Measurements from ENCODE around the gene CSRP2. TPM values are rescaled to one million over a fixed set of nuclear protein-coding genes. Genes with fewer than 3 reads are reported as not detected.
A peak's percentile ranks its signal among the peaks of the same experiment; 100 is the strongest.

The CSRP2 gene
- polyA plus RNA-seq (50.2 to 76.5 TPM (median 74.9 TPM) in 3 replicates), polyA minus RNA-seq (14.1 to 29.1 TPM (median 28.9 TPM) in 3 replicates)
- 41.7 TPM for polyA plus RNA-seq (2011; ENCODE audit: low read depth)
- 52.2 and 74.0 TPM in 2 replicates for polyA plus RNA-seq (2011; cell fraction: cytosol; rRNA removed)
- polyA plus RNA-seq (2011; cell fraction: nucleus; rRNA removed): 51.8 and 58.8 TPM in 2 replicates
- 52.3 and 148 TPM in 2 replicates for polyA plus RNA-seq (2012; ENCODE audit: low replicate concordance)
- 18.0 TPM for polyA minus RNA-seq (2011; cell fraction: cytosol; rRNA and poly(A)+ RNA removed)
- polyA minus RNA-seq (2011; cell fraction: nucleus; rRNA and poly(A)+ RNA removed): 17.1 and 24.5 TPM in 2 replicates

- Histone ChIP-seq H3K79me2 (ENCODE audit: control insufficient read depth, insufficient read depth, low read length) (peaks cover 12% of the 10 kb centered on the region), H3K4me3 (ENCODE audit: control insufficient read depth in 2 of 3, extremely low read depth in 1 of 3, insufficient read depth in 2 of 3, low read depth in 1 of 3, low read length in 3 of 3) (peak within 1 kb of the TSS; percentile 67 to 80 (median 78)), H3K36me3 (ENCODE audit: control insufficient read depth in 2 of 2, extremely low read depth in 1 of 2, insufficient read depth in 2 of 2, low read length in 2 of 2) (no peaks in the 10 kb centered on the region), H3K9me1 (ENCODE audit: control insufficient read depth, extremely low read depth, insufficient read depth, low read length) (no peaks in the 10 kb centered on the region), H3K9me3 (ENCODE audit: control insufficient read depth, low read depth, low read length) (no peaks in the 10 kb centered on the region), H3K4me1 (ENCODE audit: control insufficient read depth, extremely low read depth, insufficient read depth, low read length) (peaks cover 27% of the 10 kb centered on the region), H3K4me2 (ENCODE audit: control insufficient read depth, extremely low read depth, insufficient read depth, low read depth, low read length) (peak within 1 kb of the TSS; percentile 80), H3K9ac (ENCODE audit: control insufficient read depth, extremely low read depth, insufficient read depth, low read length) (peak within 1 kb of the TSS; percentile 85), H4K20me1 (ENCODE audit: control insufficient read depth, extremely low read depth, insufficient read depth, low read length) (no peaks in the 10 kb centered on the region), H3K27ac (ENCODE audit: control insufficient read depth, insufficient read depth, low read length) (peak within 1 kb of the TSS; percentile 71), H3K27me3 (ENCODE audit: control insufficient read depth, extremely low read depth, insufficient read depth, low read length) (no peaks in the 10 kb centered on the region), H2AFZ (ENCODE audit: control insufficient read depth, low read length) (peak within 1 kb of the TSS; percentile 85)
- no peak for TF ChIP-seq EZH2 (IDR thresholded peaks at IDR 0.05; ENCODE audit: low read length)
- TF ChIP-seq CTCF (optimal IDR thresholded peaks at IDR 0.05 in 1 of 3, IDR thresholded peaks at IDR 0.05 in 1 of 3, conservative IDR thresholded peaks at IDR 0.05 in 1 of 3; ENCODE audit: extremely low read depth in 1 of 3, insufficient read depth in 2 of 3, low read length in 3 of 3): peak in 1 of 3 experiments; percentile 20
- FAIRE-seq (peak; percentile 29), DNase-seq (ENCODE audit: low read depth, low spot score) (no peak)
- dilution Hi-C loops (cut with MboI; ENCODE audit: extremely low pct_ligation_motif_present, low sequenced_read_pairs): no loop called here
Observed at GRCh38 chr12:76878899-76879709, at the start of gene CSRP2. CSRP2 (minus strand) TSS chr12:76879019; CDS start chr12:76866260, 12,759 bp downstream.

- FAIRE-seq: peak; percentile 71
- H3K4me2 ChIP-seq (ENCODE audit: control insufficient read depth, extremely low read depth, insufficient read depth, low read depth, low read length): no peak overlapping the region
- no peak overlapping the region for H3K4me3 ChIP-seq (ENCODE audit: control insufficient read depth in 2 of 3, extremely low read depth in 1 of 3, insufficient read depth in 2 of 3, low read depth in 1 of 3, low read length in 3 of 3)
- TF ChIP-seq EZH2 (IDR thresholded peaks at IDR 0.05; ENCODE audit: low read length) (no peak), CTCF (optimal IDR thresholded peaks at IDR 0.05 in 1 of 3, IDR thresholded peaks at IDR 0.05 in 1 of 3, conservative IDR thresholded peaks at IDR 0.05 in 1 of 3; ENCODE audit: extremely low read depth in 1 of 3, insufficient read depth in 2 of 3, low read length in 3 of 3) (peak; percentile 67 to 72 (median 69))
- no peaks in the 10 kb centered on the region for H3K27me3 ChIP-seq (ENCODE audit: control insufficient read depth, extremely low read depth, insufficient read depth, low read length)
- no peak overlapping the region for H2AFZ ChIP-seq (ENCODE audit: control insufficient read depth, low read length)
- no peak overlapping the region for H3K9ac ChIP-seq (ENCODE audit: control insufficient read depth, extremely low read depth, insufficient read depth, low read length)
- H3K9me1 ChIP-seq (ENCODE audit: control insufficient read depth, extremely low read depth, insufficient read depth, low read length): no peaks in the 10 kb centered on the region
- H3K4me1 ChIP-seq (ENCODE audit: control insufficient read depth, extremely low read depth, insufficient read depth, low read length): no peaks in the 10 kb centered on the region
- no peak overlapping the region for H3K27ac ChIP-seq (ENCODE audit: control insufficient read depth, insufficient read depth, low read length)
- H3K9me3 ChIP-seq (ENCODE audit: control insufficient read depth, low read depth, low read length): no peaks in the 10 kb centered on the region
- no peak for DNase-seq (ENCODE audit: low read depth, low spot score)
- no peaks in the 10 kb centered on the region for H3K79me2 ChIP-seq (ENCODE audit: control insufficient read depth, insufficient read depth, low read length)
- no peaks in the 10 kb centered on the region for H3K36me3 ChIP-seq (ENCODE audit: control insufficient read depth in 2 of 2, extremely low read depth in 1 of 2, insufficient read depth in 2 of 2, low read length in 2 of 2)
- no peaks in the 10 kb centered on the region for H4K20me1 ChIP-seq (ENCODE audit: control insufficient read depth, extremely low read depth, insufficient read depth, low read length)
- dilution Hi-C loops (cut with MboI; ENCODE audit: extremely low pct_ligation_motif_present, low sequenced_read_pairs): no loop called here
Observed at GRCh38 chr12:76927170-76927784, 48.5 kb upstream of the CSRP2 start.

Measured in keratinocyte (primary cell).